GM23338 (cell line): Measurements from ENCODE around the gene KIFC3. TPM values are rescaled to one million over a fixed set of nuclear protein-coding genes. Genes with fewer than 3 reads are reported as not detected.

ENCODE experiments used
- ATAC-seq: fragments of 200-7000 bp; cut with Tn5 transposase; 3 replicates; pipeline ENCODE4 v1.9.1; 2020
- DNase-seq: peaks from one replicate; pipeline ENCODE4 v3.0.0-alpha.2; 2015; ENCODE audit warnings: low spot score
- H2AFZ ChIP-seq: fragments of 200-600 bp; sonication (generic); 2 replicates; pipeline ENCODE4 v1.8.0; 2016; ENCODE audit warnings: antibody characterized with exemption, mild to moderate bottlenecking, moderate library complexity
- H3F3A ChIP-seq: fragments of 200-600 bp; sonication (generic); replicated peaks from 2 replicates; pipeline ENCODE4 v1.8.0; 2017; ENCODE audit warnings: antibody characterized with exemption, mixed run types, low read depth
- H3K27ac ChIP-seq: fragments of 200-600 bp; sonication (generic); 2 replicates; pipeline ENCODE4 v1.6.1; 2016; ENCODE audit warnings: low read depth
- H3K27me3 ChIP-seq: fragments of 200-600 bp; sonication (generic); 2 replicates; pipeline ENCODE4 v1.8.0; 2016; ENCODE audit warnings: mild to moderate bottlenecking, mixed run types, moderate library complexity; ENCODE audit not compliant: insufficient read depth
- H3K36me3 ChIP-seq: fragments of 200-600 bp; sonication (generic); 2 replicates; pipeline ENCODE4 v1.8.0; 2016; ENCODE audit warnings: mild to moderate bottlenecking; ENCODE audit not compliant: insufficient read depth
- H3K4me1 ChIP-seq: fragments of 200-600 bp; sonication (generic); 2 replicates; pipeline ENCODE4 v1.8.0; 2016; ENCODE audit warnings: mild to moderate bottlenecking, moderate library complexity; ENCODE audit not compliant: insufficient read depth
- H3K4me2 ChIP-seq: fragments of 200-600 bp; sonication (generic); 2 replicates; pipeline ENCODE4 v1.7.1; 2017; ENCODE audit warnings: mixed run types
- H3K4me3 ChIP-seq: fragments of 200-600 bp; sonication (generic); 2 replicates; pipeline ENCODE4 v1.6.1; 2016; ENCODE audit warnings: mixed run types
- H3K79me2 ChIP-seq: fragments of 200-600 bp; sonication (generic); replicated peaks from 2 replicates; pipeline ENCODE4 v1.8.0; 2017; ENCODE audit warnings: mild to moderate bottlenecking; ENCODE audit not compliant: insufficient read depth
- H3K9me2 ChIP-seq: fragments of 200-600 bp; sonication (generic); 2 replicates; pipeline ENCODE4 v1.8.0; 2017; ENCODE audit not compliant: insufficient read depth
- H4K20me1 ChIP-seq: fragments of 200-600 bp; sonication (generic); replicated peaks from 2 replicates; pipeline ENCODE4 v1.8.0; 2017; ENCODE audit warnings: mild to moderate bottlenecking; ENCODE audit not compliant: insufficient read depth
- H3K27ac Mint-ChIP-seq: 2 replicates; pipeline ENCODE4 v1.8.0; 2020; ENCODE audit warnings: inconsistent platforms, mild to moderate bottlenecking, moderate library complexity, mixed read lengths
- H3K27me3 Mint-ChIP-seq: 3 replicates; pipeline ENCODE4 v1.8.0; 2022; ENCODE audit warnings: low read depth, mild to moderate bottlenecking, moderate library complexity, mixed read lengths, inconsistent platforms; ENCODE audit not compliant: insufficient read depth, poor library complexity
- H3K36me3 Mint-ChIP-seq: 3 replicates; pipeline ENCODE4 v1.8.0; 2021; ENCODE audit warnings: low read depth, mild to moderate bottlenecking, inconsistent platforms, moderate library complexity, mixed read lengths
- H3K4me1 Mint-ChIP-seq: 3 replicates; pipeline ENCODE4 v1.8.0; 2020; ENCODE audit warnings: mild to moderate bottlenecking, inconsistent platforms, mixed read lengths
- H3K4me3 Mint-ChIP-seq: 3 replicates; pipeline ENCODE4 v1.8.0; 2021; ENCODE audit warnings: moderate library complexity, mild to moderate bottlenecking, inconsistent platforms, mixed read lengths
- H3K9me3 Mint-ChIP-seq: 3 replicates; pipeline ENCODE4 v1.8.0; 2020; ENCODE audit warnings: moderate library complexity, mild to moderate bottlenecking, inconsistent platforms, mixed read lengths
- CREB1 ChIP-seq: fragments of 250-450 bp; sonication (Bioruptor Pico); IDR thresholded peaks from 2 replicates; pipeline ENCODE4 v1.5.0; 2020; ENCODE audit warnings: low read depth, mild to moderate bottlenecking, moderate library complexity
- JUNB ChIP-seq: IDR thresholded peaks from one replicate; pipeline ENCODE4 v1.6.1; 2016; ENCODE audit warnings: antibody characterized with exemption; ENCODE audit not compliant: unreplicated experiment
- POLR2AphosphoS5 ChIP-seq: IDR thresholded peaks from 2 replicates; pipeline ENCODE4 v1.6.1; 2016; ENCODE audit warnings: antibody characterized with exemption, low read depth
- REST ChIP-seq: IDR thresholded peaks from one replicate; pipeline ENCODE4 v1.6.1; 2018; ENCODE audit warnings: antibody characterized with exemption; ENCODE audit not compliant: unreplicated experiment
- STAT1 ChIP-seq: IDR thresholded peaks from one replicate; pipeline ENCODE4 v1.6.1; 2016; ENCODE audit warnings: antibody characterized with exemption; ENCODE audit not compliant: unreplicated experiment
- ZNF331 ChIP-seq: fragments of 250-450 bp; sonication (Bioruptor Pico); IDR thresholded peaks from 2 replicates; pipeline ENCODE4 v1.5.0; 2020; ENCODE audit warnings: low read depth, mild to moderate bottlenecking, moderate library complexity
- polyA plus RNA-seq: library from polyadenylated mRNA; unstranded; fragments of >200 nt; fragmentation: Nextera tagmentation; extraction: Ambion mirVana; gene quantifications from 2 replicates; pipeline ENCODE4 v1.2.1, GENCODE V29; 2016
- total RNA-seq: library from RNA; depleted of rRNA; stranded (reverse); fragments of >200 nt; shearing (Covaris generic); gene quantifications from 2 replicates; pipeline ENCODE4 v1.2.3, GENCODE V29; 2014
- TF ChIP-seq, protein P1 (sequence below): fragments of 250-450 bp; sonication (Bioruptor Pico); IDR thresholded peaks from 2 replicates; pipeline ENCODE4 v1.5.0; 2020; ENCODE audit warnings: mild to moderate bottlenecking, moderate library complexity
- TF ChIP-seq, protein P2 (sequence below): IDR thresholded peaks from 2 replicates; pipeline ENCODE4 v1.6.1; 2016; ENCODE audit warnings: antibody characterized with exemption

KIFC3 gene
- total and polyA plus RNA-seq, 2 experiments from 2014 or later = 4.4 to 12.5 TPM

- Histone ChIP-seq H3K79me2 (no peaks in the 10 kb centered on the region), H3K4me2 (no peak overlapping the region), H3K27me3 (no peaks in the 10 kb centered on the region), H3K4me3 (no peak overlapping the region), H3K36me3 (no peaks in the 10 kb centered on the region), H3K4me1 (peaks cover 7% of the 10 kb centered on the region), H3F3A (no peaks in the 10 kb centered on the region), H3K9me2 (no peaks in the 10 kb centered on the region), H3K27ac (no peak overlapping the region), H2AFZ (no peak overlapping the region), H4K20me1 (no peaks in the 10 kb centered on the region)
- H3K36me3 Mint-ChIP-seq = no peaks in the 10 kb centered on the region
- no peak overlapping the region for H3K4me3 Mint-ChIP-seq
- DNase-seq = no peak
- H3K27ac Mint-ChIP-seq = no peak overlapping the region
- H3K4me1 Mint-ChIP-seq = peaks cover 6% of the 10 kb centered on the region; the same call in 2 of the 3 replicates
- H3K9me3 Mint-ChIP-seq = no peaks in the 10 kb centered on the region
- ATAC-seq = no peak
- no peak for TF ChIP-seq JUNB
- no peak for TF ChIP-seq CREB1 (CRISPR knock-in tag)
- no peak for TF ChIP-seq POLR2AphosphoS5
- TF ChIP-seq REST = no peak
- peaks cover 10% of the 10 kb centered on the region for H3K27me3 Mint-ChIP-seq
These were observed 28.7 kb upstream of the KIFC3 start for GRCh38 chr16:57830890-57831484.

DNA sequence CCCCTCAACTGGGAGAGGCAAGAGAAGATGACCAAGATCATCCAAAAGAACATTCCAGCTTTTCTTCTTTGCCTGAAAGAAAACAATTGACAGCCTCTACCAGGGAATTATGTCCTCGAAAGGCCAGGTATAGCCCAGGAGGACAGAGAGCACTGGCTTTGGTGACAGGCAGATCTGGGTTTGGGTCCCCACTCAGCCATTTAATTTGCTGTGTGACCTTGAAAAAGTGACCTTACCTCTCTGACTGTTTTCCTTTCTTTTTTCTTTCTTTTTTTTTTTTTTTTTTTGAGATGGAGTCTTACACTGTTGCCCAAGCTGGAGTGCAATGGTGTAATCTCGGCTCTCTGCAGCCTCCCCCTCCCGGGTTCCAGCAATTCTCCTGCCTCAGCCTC, 27.7 kb upstream of the KIFC3 start:
- peaks cover 10% of the 10 kb centered on the region for H3K27me3 Mint-ChIP-seq
- TF ChIP-seq, protein P1, sequence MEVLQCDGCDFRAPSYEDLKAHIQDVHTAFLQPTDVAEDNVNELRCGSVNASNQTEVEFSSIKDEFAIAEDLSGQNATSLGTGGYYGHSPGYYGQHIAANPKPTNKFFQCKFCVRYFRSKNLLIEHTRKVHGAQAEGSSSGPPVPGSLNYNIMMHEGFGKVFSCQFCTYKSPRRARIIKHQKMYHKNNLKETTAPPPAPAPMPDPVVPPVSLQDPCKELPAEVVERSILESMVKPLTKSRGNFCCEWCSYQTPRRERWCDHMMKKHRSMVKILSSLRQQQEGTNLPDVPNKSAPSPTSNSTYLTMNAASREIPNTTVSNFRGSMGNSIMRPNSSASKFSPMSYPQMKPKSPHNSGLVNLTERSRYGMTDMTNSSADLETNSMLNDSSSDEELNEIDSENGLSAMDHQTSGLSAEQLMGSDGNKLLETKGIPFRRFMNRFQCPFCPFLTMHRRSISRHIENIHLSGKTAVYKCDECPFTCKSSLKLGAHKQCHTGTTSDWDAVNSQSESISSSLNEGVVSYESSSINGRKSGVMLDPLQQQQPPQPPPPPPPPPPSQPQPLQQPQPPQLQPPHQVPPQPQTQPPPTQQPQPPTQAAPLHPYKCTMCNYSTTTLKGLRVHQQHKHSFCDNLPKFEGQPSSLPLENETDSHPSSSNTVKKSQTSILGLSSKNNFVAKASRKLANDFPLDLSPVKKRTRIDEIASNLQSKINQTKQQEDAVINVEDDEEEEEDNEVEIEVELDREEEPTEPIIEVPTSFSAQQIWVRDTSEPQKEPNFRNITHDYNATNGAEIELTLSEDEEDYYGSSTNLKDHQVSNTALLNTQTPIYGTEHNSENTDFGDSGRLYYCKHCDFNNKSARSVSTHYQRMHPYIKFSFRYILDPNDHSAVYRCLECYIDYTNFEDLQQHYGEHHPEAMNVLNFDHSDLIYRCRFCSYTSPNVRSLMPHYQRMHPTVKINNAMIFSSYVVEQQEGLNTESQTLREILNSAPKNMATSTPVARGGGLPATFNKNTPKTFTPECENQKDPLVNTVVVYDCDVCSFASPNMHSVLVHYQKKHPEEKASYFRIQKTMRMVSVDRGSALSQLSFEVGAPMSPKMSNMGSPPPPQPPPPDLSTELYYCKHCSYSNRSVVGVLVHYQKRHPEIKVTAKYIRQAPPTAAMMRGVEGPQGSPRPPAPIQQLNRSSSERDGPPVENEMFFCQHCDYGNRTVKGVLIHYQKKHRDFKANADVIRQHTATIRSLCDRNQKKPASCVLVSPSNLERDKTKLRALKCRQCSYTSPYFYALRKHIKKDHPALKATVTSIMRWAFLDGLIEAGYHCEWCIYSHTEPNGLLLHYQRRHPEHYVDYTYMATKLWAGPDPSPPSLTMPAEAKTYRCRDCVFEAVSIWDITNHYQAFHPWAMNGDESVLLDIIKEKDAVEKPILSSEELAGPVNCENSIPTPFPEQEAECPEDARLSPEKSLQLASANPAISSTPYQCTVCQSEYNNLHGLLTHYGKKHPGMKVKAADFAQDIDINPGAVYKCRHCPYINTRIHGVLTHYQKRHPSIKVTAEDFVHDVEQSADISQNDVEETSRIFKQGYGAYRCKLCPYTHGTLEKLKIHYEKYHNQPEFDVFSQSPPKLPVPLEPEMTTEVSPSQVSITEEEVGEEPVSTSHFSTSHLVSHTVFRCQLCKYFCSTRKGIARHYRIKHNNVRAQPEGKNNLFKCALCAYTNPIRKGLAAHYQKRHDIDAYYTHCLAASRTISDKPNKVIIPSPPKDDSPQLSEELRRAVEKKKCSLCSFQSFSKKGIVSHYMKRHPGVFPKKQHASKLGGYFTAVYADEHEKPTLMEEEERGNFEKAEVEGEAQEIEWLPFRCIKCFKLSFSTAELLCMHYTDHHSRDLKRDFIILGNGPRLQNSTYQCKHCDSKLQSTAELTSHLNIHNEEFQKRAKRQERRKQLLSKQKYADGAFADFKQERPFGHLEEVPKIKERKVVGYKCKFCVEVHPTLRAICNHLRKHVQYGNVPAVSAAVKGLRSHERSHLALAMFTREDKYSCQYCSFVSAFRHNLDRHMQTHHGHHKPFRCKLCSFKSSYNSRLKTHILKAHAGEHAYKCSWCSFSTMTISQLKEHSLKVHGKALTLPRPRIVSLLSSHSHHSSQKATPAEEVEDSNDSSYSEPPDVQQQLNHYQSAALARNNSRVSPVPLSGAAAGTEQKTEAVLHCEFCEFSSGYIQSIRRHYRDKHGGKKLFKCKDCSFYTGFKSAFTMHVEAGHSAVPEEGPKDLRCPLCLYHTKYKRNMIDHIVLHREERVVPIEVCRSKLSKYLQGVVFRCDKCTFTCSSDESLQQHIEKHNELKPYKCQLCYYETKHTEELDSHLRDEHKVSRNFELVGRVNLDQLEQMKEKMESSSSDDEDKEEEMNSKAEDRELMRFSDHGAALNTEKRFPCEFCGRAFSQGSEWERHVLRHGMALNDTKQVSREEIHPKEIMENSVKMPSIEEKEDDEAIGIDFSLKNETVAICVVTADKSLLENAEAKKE (CRISPR knock-in tag) = no peak
- TF ChIP-seq STAT1 (no peak), ZNF331 (no peak)
- TF ChIP-seq, protein P2, sequence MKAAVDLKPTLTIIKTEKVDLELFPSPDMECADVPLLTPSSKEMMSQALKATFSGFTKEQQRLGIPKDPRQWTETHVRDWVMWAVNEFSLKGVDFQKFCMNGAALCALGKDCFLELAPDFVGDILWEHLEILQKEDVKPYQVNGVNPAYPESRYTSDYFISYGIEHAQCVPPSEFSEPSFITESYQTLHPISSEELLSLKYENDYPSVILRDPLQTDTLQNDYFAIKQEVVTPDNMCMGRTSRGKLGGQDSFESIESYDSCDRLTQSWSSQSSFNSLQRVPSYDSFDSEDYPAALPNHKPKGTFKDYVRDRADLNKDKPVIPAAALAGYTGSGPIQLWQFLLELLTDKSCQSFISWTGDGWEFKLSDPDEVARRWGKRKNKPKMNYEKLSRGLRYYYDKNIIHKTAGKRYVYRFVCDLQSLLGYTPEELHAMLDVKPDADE = no peak
- H3K4me1 ChIP-seq = peaks cover 4% of the 10 kb centered on the region
- no peak overlapping the region for H3K27ac ChIP-seq
- H3K36me3 Mint-ChIP-seq = no peaks in the 10 kb centered on the region
- no peak overlapping the region for H3K27ac Mint-ChIP-seq
- no peak for ATAC-seq
- no peaks in the 10 kb centered on the region for H4K20me1 ChIP-seq
- H3F3A ChIP-seq = no peaks in the 10 kb centered on the region
- no peaks in the 10 kb centered on the region for H3K79me2 ChIP-seq
- no peak overlapping the region for H3K4me3 ChIP-seq
- no peak overlapping the region for H3K4me2 ChIP-seq
- DNase-seq = no peak
- no peaks in the 10 kb centered on the region for H3K36me3 ChIP-seq
- H3K27me3 ChIP-seq = no peaks in the 10 kb centered on the region
- H3K9me3 Mint-ChIP-seq = no peaks in the 10 kb centered on the region
- no peak overlapping the region for H2AFZ ChIP-seq
- H3K9me2 ChIP-seq = no peaks in the 10 kb centered on the region
- H3K4me3 Mint-ChIP-seq = no peak overlapping the region
- peaks cover 6% of the 10 kb centered on the region; the same call in 2 of the 3 replicates for H3K4me1 Mint-ChIP-seq
